HG02981 (cell line): Measurements from ENCODE around the gene RBCK1.
"Not testable (repeated sequence)": the region's sequence is repeated elsewhere in the genome, so short reads cannot be mapped to it uniquely, and the experiment has no call there.

ENCODE experiments used
- ATAC-seq: cut with Tn5 transposase; IDR thresholded peaks from one replicate; pipeline ENCODE4 v1.9.1; 2021; ENCODE audit warnings: mild to moderate bottlenecking, moderate library complexity; ENCODE audit not compliant: unreplicated experiment

RBCK1 gene

DNA sequence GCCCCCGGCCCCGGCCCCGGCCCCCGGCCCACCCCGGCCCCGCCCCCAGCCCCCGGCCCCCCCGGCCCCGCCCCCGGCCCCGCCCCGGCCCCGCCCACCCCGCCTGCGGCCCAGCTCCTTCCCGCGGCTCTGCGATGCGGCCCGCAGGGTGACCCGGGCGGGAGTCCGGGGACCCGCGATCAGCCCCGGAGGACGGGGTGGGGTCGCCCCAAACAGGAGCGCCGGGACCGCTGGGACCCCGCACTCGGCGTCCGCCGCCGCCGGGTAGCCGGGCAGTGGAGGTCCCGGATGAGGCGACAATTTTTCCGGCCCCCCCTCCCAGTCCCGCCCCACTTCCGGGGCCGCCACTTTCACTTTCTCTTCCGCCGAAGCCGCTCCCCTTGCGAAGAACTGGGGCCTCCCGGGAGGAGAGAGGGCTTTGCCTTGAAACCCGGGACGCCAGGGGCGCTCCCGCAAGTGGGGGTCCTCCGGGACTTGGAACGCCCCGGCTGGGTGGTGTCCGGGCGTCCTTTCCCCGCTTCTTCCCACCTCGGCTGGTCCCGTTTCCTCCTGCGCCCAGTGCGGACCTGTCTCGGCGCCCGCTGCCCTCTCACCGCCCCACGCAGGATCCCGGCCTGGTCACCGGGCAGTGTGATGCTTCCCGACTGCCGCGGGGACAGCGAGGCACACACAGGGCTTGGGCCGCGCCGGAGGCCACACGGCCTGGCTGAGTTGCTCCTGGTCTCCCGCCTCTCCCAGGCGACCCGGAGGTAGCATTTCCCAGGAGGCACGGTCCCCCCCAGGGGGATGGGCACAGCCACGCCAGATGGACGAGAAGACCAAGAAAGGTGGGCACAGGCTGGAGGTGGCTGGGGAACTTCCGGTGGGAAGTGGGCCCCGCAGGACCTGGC, at the start of gene RBCK1:
TSS of gene RBCK1 (plus strand) at position 347 of the 890 bp plus-strand sequence. CDS start at position 806, 459 bp downstream.
- peak; percentile 65 for ATAC-seq

DNA sequence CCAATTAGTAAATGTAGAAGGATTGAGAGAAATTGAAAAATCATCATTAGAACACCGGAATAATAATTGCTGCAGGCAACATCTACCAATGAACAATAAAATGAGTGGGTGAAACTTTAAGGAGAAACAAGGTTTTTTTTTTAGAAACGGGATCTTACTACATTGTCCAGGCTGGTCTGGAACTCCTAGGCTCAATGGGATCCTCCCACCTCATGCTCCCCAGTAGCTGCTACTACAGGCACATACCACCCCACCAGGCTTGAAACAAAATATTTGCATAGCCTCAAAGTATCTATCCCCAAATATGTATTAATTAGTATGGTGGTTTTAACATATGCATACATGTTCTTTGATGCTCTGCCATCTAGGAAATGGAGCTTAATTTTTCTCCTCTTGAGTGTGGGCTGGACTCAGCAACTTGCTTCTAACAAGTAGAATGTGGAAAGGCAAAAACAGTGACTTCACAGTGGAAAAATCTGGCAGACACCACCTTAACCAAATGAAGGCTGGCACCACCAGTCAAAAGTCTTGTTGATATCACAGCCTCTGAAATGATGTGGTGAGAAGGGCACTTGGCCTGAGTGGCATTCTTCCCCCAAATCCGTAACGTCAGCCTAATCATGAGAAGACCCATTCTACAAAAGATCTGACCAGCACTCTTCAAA, 49.1 kb upstream of the RBCK1 start:
- no peak for ATAC-seq

DNA sequence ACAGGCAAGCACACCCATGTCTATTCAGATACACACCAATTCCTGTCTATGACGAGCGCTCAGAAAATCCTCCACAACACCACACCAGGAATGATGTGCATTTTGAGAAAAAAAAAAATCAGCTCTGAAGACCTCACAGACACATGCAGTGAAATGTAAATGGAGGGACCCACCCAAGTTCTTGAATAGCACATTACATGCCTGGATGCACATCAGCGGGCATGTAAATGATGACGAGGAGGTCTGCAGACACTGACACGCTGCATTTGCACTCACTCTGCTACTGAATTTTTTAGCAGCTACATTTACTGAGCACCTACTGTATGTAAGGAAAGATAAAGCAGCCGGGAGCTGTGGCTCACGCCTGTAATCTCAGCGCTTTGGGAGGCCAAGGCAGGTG, 46.5 kb upstream of the RBCK1 start:
- ATAC-seq = no peak

DNA sequence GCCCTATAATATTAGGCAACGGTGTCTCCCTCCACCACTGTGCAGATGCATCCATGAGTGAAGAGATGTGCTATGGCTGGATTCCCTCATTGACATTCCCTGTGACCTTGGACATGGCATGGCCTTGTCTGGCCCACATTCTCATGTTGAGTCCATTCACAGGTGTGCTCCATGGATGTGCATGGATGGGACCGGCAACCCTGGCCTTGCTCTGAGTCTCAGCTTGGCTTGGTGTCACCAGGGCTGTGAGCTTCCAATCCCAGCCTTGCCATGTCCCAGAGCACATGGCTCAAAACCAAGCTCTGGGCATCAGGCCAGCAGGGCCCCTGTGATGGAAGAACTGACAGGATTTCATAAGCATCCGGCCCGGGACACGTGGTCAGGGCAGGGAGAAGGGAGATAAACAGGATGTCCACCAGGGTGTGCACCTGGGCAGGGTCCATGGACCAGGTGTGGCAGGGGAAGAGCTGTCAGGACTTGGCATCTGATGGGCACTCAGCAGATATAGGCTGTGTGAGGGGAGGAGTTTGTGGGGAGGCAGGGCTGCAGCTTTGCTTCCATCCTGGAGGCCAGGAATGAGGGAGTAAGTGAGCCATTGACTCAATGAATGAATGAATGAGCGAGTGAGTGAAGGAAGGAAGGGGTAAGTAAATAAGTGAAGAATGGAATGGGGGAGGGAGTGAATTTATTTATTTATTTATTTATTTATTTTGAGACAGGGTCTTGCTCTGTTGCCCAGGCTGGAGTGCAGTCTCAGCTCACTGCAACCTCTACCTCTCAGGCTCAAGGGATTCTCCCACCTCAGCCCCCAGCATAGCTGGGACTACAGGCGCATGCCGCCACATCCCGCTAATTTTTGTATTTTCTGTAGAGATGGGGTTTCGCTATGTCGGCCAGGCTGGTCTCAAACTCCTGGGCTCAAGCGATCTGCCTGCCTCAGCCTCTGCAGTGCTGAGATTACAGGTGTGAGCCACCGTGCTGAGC, 45.5 kb upstream of the RBCK1 start:
- no peak for ATAC-seq

DNA sequence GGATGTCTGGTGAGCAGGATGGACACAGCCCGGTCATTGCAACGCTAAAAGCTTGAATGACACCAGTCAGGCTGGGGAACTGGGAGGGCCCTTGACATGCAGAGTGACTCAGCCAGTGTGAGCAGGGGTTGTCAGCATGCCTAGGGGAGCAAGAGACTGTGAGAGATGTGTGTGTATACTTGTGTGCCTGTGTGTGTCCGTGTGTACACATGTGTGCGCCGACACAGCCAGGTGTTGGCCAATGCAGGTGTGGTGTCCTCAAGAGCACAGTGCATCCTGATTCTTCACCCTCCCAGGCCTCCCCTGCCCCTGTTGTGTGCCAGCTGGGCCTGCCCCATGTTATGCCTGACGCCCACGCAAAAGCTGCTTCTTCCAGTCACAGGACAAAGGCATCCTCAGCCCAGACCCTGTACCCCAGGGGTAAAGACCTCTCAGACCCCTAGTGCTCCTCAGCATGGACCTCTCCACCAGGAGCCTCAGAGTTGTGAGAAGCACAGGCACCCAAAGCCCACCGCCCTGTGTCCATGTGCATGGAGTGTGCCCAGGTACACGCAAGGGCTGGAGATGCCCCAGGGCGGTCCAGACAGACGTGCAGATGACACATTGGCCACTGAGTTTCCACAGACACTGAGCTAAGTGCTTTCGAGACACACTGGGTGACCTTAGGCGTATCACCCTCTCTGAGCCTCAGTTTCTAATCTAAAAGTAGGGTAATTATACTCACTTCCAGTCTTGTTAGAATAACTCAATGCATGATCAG, 44.6 kb upstream of the RBCK1 start:
- ATAC-seq = no peak

DNA sequence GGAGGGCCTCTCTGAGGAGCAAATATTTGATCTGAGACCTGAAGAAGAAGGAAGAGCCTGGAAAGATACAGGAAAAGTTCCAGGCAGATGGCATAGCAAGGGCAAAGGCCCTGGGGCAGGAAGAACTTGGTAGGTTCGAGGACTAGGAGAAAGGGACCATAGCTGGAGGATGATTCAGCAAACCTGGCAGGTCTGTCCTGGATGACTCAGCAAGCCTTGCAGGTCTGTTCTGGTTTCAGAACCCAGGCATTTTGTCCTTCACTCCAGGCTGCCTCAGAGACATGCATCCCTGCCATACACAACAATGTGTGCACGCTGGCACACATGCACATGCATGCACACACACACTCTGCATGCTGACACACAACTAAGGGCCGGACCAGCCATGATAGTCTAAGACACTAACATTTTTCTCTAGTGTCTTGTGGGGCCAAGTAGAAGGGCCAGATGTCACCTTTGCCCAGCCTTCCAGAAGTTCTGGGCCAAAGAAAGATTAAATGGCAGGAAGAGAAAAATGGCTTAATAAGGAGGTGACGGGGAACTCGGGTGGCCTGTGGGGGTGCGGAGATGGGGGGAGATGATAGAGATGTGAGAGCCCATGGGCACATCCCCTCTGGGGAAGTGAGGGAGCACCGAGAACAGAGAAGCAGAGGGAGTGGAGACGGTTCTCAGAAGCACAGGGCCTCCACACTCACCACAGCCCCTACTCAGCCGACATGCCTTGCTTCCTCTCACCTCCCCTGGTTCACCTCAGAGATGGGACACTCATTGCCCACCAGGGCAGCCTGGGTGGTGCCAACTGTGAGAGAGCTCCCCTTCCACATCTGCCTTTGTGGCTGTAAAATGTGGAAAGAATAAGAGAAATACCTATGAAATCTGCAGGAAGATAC, 42.9 kb upstream of the RBCK1 start:
- ATAC-seq = no peak

DNA sequence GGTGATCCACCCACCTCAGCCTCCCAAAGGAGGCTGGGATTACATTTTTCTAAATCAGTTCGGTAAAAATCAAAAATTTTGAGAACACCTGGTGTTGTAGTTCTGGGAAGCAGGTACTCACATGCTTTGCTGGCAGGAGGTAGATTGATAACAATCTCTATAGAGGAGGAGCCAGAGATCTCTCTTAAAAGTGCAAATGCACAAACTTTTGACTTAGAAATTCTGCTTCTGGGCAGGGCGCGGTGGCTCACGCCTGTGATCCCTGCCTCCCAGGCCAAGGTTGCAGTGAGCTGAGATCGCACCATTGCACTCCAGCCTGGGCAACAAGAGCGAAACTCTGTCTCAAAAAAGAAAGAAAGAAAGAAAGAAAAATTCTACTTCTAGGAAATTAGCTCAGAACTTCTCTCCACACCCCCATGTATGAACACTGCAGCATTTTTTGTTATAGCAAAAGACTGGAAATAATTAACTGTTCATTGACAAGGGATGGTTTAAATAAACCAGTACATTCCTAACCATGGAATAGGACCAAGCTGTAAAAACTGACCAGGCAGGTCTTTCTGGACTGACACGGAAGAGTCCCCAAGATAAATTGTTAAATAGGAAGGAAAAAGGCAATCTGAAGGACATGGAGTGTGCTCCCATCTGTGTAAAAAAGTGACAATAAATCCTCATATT, 41.9 kb upstream of the RBCK1 start:
- no peak for ATAC-seq

DNA sequence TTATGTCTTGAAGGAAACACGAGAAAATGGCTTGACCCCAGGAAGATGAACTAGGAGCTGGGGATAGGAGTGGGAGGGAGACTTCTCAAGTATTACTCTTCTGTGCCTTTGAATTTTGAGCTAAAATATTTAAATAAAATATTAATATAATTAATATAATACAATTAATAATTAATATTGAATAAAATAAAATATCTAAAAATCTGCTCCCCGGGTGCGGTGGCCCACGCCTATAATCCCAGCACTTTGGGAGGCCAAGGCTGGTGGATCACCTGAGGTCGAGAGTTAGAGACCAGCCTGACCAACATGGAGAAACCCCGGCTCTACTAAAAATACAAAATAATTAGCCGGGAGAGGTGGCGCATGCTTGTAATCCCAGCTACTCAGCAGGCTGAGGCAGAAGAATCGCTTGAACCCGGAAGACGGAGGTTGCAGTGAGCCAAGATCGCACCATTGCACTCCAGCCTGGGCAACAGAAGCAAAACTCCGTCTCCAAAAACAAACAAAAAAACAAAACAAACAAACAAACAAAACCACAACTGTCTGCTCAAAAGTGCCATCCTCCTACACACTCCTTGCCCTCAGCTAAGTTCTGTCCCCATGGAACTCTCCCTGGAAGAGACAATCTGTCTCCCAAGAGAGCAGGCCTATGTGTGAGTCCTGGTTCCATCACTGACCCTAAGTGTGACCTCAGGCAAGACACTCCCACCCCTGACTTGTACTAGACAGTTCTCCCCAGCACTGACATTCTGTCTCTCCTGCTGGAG, 41.2 kb upstream of the RBCK1 start:
- ATAC-seq = no peak

DNA sequence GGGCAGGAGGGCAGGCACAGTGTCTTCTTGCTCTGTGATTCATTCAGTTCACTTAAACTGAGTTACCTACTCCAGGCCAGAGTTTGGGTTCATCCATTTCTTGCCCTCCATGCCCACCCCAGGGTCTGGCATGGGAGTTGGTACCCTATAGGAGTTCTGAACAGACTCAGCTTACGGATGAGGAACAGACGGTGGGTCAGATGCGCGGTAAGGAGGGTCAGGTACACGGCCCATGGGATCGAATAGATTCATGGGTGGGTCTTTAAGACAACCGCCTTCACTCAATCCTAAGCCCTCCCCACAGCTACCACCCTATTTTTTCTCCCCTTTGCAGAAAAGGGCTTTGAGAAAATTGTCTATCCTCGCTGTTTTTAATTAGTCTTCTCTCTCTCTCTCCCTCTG, 40.6 kb upstream of the RBCK1 start:
- no peak for ATAC-seq

DNA sequence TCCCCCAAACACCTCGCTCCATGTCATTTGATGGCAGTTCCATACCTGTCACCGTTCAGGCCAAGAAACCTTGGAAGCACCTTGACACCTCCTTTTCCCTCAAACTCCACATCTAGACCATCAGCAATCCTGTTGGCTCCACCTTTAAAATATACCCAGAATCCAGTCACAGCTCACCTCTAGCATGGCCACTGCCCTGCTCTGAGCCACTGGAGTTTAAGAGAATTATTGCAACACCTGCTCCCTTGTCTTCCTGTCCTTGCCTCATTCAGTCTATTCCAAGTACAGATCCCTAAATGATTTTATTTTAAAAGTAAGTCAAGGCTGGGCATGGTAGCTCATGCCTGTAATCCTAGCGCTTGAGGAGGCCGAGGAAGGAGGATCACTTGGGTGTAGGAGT, 39.2 kb upstream of the RBCK1 start:
- ATAC-seq = no peak

DNA sequence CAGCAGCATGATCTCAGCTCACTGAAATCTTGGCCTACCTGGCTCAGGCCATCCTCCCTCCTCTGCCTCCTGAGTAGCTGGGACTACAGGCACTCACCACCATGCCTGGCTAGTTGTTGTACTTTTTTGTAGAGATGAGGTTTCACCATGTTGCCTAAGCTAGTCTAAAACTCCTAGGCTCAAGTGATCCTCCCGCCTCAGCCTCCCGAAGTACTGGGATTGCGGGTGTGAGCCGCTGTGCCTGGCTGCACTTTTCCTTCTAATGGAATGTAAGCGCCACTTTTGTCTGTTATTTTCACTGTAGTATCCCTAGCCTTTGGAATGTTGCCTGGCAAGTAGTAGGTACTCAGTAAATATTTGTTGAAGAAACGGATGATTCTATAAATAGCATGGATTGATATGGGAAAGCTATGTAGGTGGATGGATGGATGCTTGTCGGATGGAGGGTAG, 37.9 kb upstream of the RBCK1 start:
- no peak for ATAC-seq

DNA sequence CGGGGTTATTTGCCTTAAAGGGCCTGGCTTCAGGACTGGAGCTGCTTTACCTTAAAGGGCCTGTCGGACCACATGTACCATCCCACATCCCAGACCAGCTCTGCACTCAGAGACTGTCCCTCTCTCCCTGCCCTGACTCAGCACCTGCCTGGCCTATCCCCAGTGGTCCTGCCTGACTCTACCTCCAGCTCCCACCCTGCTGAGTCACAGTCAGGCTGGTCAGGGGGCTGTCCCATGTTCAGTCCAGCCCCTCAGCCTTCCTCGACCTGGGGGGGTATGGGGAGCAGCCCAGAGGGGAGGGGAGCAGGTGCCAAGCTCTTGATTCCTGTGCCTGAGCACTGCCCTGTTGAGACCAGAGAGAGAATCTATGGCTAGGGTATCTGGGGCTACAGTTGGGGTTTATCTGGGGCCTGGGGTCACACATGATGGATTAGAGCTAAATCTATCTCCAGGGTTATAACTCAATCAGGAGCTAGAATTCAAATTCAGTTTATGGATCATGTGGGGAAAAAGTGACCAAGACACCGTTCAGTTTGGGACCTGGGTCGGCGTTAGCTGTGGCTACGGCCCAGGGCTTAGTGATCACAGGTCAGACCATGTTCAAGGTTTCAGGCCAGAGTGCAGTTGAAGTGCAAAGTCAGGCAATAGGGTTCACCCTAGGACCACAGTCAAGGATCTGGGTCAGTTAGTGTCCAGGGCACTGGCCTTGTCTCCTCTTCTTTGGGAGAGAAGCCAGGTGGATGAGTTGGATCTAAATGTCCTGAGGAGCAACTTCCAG, 36.9 kb upstream of the RBCK1 start:
- no peak for ATAC-seq

DNA sequence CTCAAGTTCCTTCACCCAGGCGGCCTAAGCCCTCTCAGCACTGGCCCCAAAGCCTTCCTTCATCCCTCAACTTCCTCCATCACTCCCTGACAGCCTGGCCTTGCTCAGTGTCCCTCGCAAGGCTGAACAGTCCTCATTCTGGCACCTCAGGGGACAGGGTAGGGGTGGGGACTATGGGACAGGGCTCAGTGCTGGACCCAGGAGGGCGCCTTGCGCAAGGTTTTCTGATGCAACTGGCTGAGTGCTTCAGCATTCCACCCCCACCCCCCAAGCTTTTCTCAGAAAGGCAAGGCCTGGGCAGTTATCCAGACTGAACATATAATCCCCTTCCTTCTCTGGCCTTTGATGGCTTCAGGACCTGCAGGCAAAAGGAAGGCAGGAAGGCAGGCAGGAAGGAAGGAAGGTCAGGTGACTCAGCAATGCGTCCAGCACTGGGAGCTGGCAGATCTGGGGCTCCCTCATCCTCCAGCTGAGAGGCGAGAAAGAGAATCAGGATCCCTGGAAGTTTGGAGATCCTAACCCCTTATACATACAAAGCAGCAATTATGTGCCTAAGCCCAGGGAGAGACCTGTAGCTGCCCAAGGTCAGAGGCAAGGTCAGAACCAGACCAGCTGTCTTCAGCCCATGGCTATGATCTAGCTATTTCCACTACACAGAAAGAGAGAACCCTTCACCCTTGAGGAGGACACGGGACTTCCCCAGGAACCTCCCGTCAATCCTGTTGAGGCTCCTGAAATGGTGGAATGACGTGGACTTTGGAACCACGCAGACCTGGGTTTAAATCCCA, 36.1 kb upstream of the RBCK1 start:
- ATAC-seq = no peak

DNA sequence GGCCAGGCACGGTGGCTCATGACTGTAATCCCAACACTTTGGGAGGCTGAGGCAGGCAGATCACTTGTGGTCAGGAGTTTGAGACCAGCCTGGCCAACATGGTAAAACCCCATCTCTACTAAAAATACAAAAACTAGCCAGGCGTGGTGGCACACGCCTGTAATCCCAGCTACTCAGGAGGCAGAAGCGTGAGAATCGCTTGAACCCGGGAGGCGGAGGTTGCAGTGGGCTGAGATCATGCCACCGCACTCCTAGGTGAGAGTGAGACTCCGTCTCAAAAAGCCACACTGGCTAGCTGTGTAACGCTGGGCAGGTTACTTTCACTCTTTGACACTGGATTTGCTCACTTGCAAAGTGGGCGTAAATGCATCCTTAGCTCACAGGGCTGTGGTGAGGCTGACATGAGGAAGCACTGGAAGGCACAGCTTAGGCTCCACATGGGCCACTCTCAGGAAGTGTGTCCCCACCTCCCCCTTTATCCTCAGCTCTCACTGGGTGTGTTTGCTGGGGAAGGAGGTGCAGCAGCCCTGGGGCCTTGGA, 35.5 kb upstream of the RBCK1 start:
- ATAC-seq = not testable (repeated sequence)

DNA sequence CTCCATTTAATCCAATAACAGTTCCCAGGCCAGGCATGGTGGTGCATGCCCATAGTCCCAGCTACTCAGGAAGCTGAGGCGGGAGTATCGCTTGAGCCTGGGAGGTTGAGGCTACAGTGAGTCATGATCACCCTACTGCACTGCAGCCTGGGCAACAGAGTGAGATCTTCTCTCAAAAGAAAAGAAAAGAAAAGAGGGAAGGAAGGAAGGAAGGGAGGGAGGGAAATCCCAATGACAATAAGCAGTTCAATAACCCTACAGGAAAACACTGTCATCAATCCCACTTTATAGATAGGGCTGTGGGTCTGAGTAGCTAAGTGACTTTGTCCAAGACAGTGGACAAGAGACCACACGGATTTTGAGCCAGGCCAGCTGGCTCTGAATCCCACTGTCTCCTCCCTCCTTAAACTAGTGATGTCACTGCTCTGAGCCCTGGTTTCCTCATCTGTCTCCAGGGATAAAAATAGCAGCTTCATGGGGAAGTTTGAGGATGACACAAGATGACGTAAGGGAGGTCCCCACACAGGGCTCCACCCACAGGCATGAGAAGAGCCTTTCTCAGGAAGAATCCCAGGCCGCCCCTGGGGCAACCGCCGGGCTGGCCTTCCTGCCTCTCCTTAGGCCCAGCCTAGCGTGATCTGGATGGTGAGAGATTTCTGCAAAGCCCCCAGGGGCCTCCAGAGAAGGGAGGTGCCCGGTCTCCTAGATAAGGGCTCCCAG, 34.8 kb upstream of the RBCK1 start:
- ATAC-seq = no peak
